Measurements from ENCODE around the gene ACYP2.
"Not testable (repeated sequence)": the region's sequence is repeated elsewhere in the genome, so short reads cannot be mapped to it uniquely, and the experiment has no call there.

The ACYP2 gene

DNA sequence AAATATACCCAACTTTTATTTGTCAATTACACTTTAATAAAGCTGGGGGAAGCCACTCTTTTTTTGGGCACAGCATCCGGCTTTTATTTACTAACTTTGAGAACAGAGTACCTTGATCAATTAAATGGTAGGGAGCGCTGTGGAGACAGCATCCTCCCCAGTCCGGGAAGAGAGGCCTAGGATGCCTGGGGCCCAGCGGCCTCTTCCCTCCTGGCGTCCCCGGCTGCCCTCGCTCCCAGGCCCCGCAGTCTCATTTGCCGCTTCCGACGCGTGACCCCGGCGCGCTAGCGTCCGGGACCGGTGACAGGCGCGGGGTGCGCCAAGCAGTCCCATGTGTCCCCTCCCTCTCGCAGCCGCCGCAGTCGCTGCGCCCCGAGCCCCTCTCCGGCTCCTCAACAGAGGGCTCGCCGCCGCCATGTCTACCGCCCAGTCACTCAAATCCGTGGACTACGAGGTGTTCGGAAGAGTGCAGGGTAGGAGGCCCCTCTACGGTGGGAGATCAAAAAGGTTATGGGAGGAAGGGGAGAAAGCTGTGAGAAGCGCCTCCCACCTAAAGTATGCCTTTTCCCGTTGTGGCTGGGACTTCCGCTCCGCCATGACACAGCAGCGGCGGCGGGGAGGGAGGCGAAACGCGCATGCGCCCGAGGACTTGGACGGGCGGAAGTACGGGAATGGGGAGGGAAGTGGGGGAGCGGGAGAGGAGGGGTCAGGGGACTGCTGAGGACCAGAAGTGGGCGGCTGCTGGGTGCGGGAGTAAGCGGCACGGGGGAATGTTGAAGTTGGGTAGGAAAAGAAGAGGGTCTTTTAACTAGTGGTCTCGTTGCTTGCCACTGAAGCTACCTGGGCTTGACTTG, at the start of gene ACYP2:
Gene ACYP2, plus strand, starts transcription at position 332 of the 854 bp plus-strand sequence.
- DNase-seq = peak; percentile 99

DNA sequence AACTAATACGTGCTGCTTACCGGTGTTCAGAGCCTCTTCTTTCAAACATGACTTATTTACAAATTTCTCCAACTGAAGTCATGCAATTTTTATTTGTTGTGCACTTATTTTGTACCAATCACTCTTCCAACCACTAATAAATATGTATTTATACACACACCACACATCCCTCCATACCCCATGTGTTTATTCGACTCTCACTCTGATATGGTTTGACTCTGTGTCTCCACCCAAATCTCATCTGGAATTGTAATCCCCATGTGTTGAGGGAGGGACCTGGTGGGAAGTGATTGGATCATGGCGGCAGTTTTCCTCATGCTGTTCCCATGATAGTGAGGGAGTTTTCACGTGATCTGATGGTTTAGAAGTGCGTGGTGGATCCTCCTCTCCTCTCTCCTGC, 49.5 kb upstream of the ACYP2 start:
- DNase-seq = peak; percentile 9

GRCh38 chr2:54067851-54068375, 47.5 kb upstream of the ACYP2 start:
- no peak for DNase-seq

DNA sequence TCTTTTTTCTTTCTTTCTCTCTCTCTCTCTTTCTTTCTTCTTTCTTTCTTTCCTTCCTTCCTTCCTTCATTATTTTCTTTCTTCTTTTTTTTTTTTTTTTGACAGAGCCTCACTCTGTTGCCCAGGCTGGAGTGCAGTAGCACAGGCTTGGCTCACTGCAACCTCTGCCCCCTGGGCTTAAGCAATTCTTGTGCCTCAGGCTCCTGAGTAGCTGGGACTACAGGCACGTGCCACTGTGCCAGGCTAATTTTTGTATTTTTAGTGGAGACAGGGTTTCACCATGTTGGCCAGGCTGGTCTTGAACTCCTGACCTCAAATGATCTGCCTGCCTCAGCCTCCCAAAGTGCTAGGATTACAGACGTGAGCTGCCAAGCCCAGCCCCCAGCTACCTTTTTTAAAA, 42.9 kb upstream of the ACYP2 start:
- not testable (repeated sequence) for DNase-seq

GRCh38 chr2:54073796-54074195, 41.6 kb upstream of the ACYP2 start:
- DNase-seq = no peak

DNA sequence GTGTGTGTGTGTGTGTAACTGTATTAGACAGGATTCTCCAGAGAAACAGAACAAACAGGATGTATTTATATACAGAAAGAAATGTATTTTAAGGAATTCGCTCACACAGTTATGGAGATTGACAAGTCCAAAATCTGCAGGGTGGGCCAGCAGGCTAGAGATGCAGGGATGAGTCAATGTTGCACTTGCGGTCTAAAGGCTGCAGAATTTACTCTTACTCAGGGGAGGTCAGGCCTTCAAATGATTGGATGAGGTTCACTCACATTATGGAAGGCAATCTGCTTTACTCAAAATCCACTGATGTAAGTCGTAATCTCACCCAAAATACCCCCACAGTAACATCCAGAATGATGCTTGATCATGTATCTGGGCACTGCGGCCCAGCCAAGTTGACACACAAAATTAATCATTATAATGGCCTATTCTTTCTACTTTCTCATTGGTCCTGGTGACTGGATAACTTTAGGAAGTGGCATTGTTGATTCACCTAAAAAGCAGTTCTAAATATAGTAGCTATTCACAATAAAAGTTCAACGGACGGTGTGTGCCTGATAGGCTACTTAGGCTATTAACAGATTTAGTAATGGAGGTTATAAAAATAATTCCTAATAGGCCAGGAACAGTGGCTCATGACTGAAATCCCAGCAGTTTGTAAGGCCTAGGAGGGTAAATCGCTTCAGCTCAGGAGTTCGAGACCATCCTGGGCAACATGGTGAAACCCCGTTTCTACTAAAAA, 40.6 kb upstream of the ACYP2 start:
- no peak for DNase-seq

DNA sequence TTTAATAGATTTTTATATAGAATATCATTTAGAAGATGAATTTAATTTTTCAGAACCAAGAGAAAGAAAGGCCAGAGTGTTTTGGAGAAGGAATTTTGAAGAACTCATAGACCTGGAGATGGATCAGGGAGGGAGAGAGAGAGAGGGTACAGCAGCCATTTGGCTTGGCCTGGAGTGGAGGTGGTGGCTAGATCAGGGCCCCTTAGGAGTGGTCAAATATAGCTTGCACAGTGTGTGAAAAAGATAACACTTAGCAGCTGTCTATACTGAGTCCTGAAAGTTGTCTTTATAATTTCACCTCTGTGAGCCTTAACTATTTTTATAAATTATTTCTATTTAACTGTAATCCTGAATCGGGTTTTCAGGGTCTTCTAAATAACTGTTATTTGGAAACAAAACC, 38.8 kb upstream of the ACYP2 start:
- no peak for DNase-seq

- no peak for DNase-seq
Observed at GRCh38 chr2:54077088-54077900, 38.1 kb upstream of the ACYP2 start.

GRCh38 chr2:54079331-54079730, 36.1 kb upstream of the ACYP2 start:
- no peak for DNase-seq

DNA sequence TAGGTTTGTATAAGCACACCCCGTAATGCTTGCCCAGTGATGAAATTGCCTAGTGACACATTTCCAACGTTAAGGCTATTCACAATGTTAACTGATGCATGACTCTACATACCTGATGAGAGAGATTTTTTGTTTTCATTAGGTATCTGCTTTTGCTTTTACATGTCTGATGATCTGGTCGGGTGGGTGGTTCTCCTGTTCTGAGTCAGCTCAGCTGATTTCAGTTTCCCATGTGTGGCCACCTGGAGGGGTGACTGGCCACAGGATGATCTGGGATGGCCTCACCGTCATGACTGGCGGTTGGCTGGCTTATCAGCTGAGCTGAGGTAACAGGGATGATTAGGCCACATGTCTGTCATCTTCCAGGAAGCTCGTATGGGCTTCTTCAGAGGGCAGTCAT, 33.8 kb upstream of the ACYP2 start:
- no peak for DNase-seq

GRCh38 chr2:54083021-54083420, 32.4 kb upstream of the ACYP2 start:
- DNase-seq = no peak

DNA sequence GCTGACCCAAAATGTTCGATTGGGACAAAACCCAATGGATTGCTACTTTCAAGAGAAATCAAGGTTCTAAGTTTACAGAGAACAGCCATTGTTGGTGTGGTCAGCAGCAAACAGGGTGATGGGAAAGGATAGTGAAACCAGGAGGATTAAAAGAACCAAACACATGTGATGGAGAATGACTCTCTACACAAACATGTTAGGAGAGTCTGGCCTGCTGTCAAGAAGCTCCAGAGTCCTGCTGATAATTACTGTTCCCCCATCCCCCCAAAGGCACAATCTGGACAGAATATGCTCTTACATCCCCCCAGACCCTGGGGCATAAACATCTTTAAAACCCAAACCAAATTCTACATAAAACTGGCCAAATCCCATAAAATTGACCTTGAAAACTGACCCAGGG, 32.0 kb upstream of the ACYP2 start:
- DNase-seq = no peak

GRCh38 chr2:54084600-54084999, 30.8 kb upstream of the ACYP2 start:
- DNase-seq = no peak

DNA sequence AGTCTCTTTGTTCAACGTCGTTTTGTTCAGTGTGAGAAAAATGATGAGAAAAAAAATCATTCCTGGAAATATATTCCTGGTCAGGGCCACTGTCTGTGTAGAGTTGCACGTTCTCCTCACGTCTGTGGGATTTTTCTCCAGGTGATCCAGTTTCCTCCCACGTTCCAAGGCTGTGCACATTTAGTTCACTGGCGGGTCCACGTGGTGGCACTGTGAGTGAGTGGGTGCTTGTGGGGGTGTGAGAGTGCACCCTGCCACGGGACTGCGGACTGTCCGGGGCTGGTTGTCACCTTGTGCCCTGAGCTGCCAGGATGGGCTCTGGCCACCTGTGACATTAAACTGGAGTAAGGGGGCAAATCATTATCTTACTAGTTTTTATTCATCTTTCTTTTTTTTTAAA, 30.3 kb upstream of the ACYP2 start:
- DNase-seq = peak; percentile 11

DNA sequence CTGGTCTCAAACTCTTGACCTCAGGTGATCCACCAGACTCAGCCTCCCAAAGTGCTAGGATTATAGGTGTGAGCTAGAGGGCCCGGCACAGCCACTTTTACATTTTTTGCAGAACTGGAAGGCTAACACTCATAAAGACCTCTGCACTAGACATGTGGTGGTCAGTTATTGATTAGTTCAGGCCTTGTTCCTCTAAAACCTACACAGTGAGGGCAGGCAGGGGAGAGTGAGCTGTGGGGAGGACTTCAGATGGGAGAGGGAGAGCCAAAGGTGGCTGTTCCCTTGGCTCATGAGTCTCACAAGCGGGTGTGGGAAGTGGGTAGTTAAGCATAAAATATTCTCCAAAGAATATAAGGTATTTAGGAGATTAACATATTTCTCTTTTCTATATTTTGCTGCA, 29.3 kb upstream of the ACYP2 start:
- DNase-seq = no peak

- DNase-seq = no peak
Observed at GRCh38 chr2:54088191-54088634, 27.2 kb upstream of the ACYP2 start.

GRCh38 chr2:54088719-54089118, 26.7 kb upstream of the ACYP2 start:
- DNase-seq = no peak

DNA sequence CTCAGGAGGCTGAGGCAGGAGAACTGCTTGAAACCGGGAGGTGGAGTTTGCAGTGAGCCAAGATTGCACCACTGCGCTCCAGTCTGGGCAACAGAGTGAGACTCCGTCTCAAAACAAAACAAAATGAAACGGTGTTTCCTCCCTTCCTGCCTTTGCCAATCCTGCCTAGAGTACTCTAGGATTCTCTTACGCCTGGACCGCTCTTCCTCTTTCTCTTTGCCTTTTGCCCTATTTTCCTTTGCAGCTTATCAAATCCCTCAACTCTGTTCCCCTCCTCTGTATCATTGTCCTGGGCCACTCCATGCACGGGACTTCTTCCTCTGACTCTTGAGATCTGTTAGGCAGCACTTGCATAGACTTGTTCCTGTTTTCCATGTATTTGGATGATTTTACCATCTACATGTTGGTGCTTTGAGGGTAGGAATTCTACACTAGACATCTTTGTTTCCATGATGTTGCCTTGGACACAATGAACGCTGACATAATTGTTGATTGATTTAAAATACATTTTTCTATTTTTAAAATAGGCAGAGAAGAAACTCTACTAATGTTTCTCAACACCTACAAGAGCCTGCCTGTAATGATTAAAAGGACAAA, 24.8 kb upstream of the ACYP2 start:
- no peak for DNase-seq

- no peak for DNase-seq
Observed at GRCh38 chr2:54092940-54093339, 22.5 kb upstream of the ACYP2 start.

DNA sequence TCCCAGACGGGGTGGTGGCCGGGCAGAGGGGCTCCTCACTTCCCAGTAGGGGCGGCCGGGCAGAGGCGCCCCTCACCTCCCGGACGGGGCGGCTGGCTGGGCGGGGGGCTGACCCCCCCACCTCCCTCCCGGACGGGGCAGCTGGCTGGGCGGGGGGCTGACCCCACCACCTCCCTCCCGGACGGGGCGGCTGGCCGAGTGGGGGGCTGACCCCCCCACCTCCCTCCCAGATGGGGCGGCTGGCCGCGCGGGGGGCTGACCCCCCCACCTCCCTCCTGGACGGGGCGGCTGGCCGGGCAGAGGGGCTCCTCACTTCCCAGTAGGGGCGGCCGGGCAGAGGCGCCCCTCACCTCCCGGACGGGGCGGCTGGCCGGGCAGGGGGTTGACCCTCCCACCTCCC, 20.0 kb upstream of the ACYP2 start:
- DNase-seq = not testable (repeated sequence)

- not testable (repeated sequence) for DNase-seq
Observed at GRCh38 chr2:54096141-54096540, 19.3 kb upstream of the ACYP2 start.

- DNase-seq = no peak
Observed at GRCh38 chr2:54097124-54097523, 18.3 kb upstream of the ACYP2 start.

- DNase-seq = no peak
Observed at GRCh38 chr2:54099370-54099769, 16.0 kb upstream of the ACYP2 start.

Data from NCI-H82 (cell line).